HEK293 (cell line): ENCODE results near the gene CCDC152.

ENCODE experiments used
- CTCF ChIP-seq: fragments of 450-650 bp; formaldehyde crosslinking; IDR thresholded peaks from 2 replicates; pipeline ENCODE4 v1.5.1; 2016; ENCODE audit warnings: missing biosample characterization, missing genetic modification characterization
- MYNN ChIP-seq: fragments of 450-650 bp; formaldehyde crosslinking; IDR thresholded peaks from 2 replicates; pipeline ENCODE4 v1.5.1; 2016; ENCODE audit warnings: missing biosample characterization, missing genetic modification characterization, borderline replicate concordance
- OVOL3 ChIP-seq: fragments of 450-650 bp; formaldehyde crosslinking; IDR thresholded peaks from 2 replicates; pipeline ENCODE4 v1.5.1; 2016; ENCODE audit warnings: missing biosample characterization, missing genetic modification characterization
- PATZ1 ChIP-seq: fragments of 450-650 bp; formaldehyde crosslinking; IDR thresholded peaks from 2 replicates; pipeline ENCODE4 v1.5.1; 2016; ENCODE audit warnings: missing biosample characterization, missing genetic modification characterization
- ZBTB10 ChIP-seq: fragments of 450-650 bp; formaldehyde crosslinking; IDR thresholded peaks from 2 replicates; pipeline ENCODE4 v1.5.1; 2016; ENCODE audit warnings: missing biosample characterization, missing genetic modification characterization
- ZBTB26 ChIP-seq: fragments of 450-650 bp; formaldehyde crosslinking; optimal IDR thresholded peaks from 2 replicates; pipeline ENCODE3; 2016; ENCODE audit warnings: missing biosample characterization, mild to moderate bottlenecking, missing genetic modification characterization
- ZNF214 ChIP-seq: fragments of 450-650 bp; formaldehyde crosslinking; IDR thresholded peaks from 2 replicates; pipeline ENCODE4 v1.5.1; 2017; ENCODE audit warnings: missing biosample characterization, mild to moderate bottlenecking, missing genetic modification characterization, borderline replicate concordance
- ZNF335 ChIP-seq: fragments of 450-650 bp; formaldehyde crosslinking; conservative IDR thresholded peaks from 2 replicates; pipeline ENCODE4 v1.5.1; 2016; ENCODE audit warnings: missing biosample characterization, missing genetic modification characterization
- ZNF341 ChIP-seq: fragments of 450-650 bp; formaldehyde crosslinking; IDR thresholded peaks from 2 replicates; pipeline ENCODE4; 2016; ENCODE audit warnings: low read depth, missing biosample characterization, missing genetic modification characterization
- ZNF366 ChIP-seq: fragments of 450-650 bp; formaldehyde crosslinking; conservative IDR thresholded peaks from 2 replicates; pipeline ENCODE4 v1.5.1; 2016; ENCODE audit warnings: missing biosample characterization, missing genetic modification characterization
- ZNF501 ChIP-seq: fragments of 450-650 bp; formaldehyde crosslinking; IDR thresholded peaks from 2 replicates; pipeline ENCODE4 v1.5.1; 2016; ENCODE audit warnings: missing biosample characterization, missing genetic modification characterization
- ZNF544 ChIP-seq: fragments of 450-650 bp; formaldehyde crosslinking; IDR thresholded peaks from 2 replicates; pipeline ENCODE4 v1.5.0; 2017; ENCODE audit warnings: missing biosample characterization, missing genetic modification characterization
- ZNF701 ChIP-seq: fragments of 450-650 bp; formaldehyde crosslinking; IDR thresholded peaks from 2 replicates; pipeline ENCODE4 v1.5.1; 2016; ENCODE audit warnings: missing biosample characterization, missing genetic modification characterization

GRCh38 chr5:42799241-42799608 is 42.6 kb downstream of the CCDC152 start:
- TF ChIP-seq CTCF (tag by site-specific recombination) = no peak
- TF ChIP-seq ZNF335 (tag by site-specific recombination) = no peak
- TF ChIP-seq OVOL3 = no peak
- TF ChIP-seq ZNF701 (tag by site-specific recombination) = no peak
- no peak for TF ChIP-seq MYNN (tag by site-specific recombination)
- no peak for TF ChIP-seq ZBTB26 (tag by site-specific recombination)
- TF ChIP-seq ZNF544 = no peak
- TF ChIP-seq ZNF214 (tag by site-specific recombination) = no peak
- TF ChIP-seq ZNF341 (tag by site-specific recombination) = no peak
- no peak for TF ChIP-seq PATZ1 (tag by site-specific recombination)
- no peak for TF ChIP-seq ZNF501
- no peak for TF ChIP-seq ZBTB10 (tag by site-specific recombination)
- no peak for TF ChIP-seq ZNF366 (tag by site-specific recombination)
